Naive B cell (primary cell): Measurements from ENCODE around the gene SHISA8. TPM values are rescaled to one million over a fixed set of nuclear protein-coding genes. Genes with fewer than 3 reads are reported as not detected.
"Not testable (repeated sequence)": the region's sequence is repeated elsewhere in the genome, so short reads cannot be mapped to it uniquely, and the experiment has no call there.

Source experiments
- ATAC-seq, 2 donors: fragments of 150-1000 bp; cut with Tn5 transposase; 2 replicates each; pipeline ENCODE4 v1.10.0; 2021; ENCODE audit warnings: low read depth in 2 of 2, mild to moderate bottlenecking in 2 of 2, moderate library complexity in 2 of 2
- DNase-seq: peaks from one replicate; pipeline ENCODE4 v3.0.0; 2022
- H3K27ac Mint-ChIP-seq, 6 donors: one replicate each; pipeline ENCODE4 v1.8.0; 2020 to 2022; ENCODE audit warnings: mild to moderate bottlenecking in 6 of 6, mixed read lengths in 6 of 6, moderate library complexity in 5 of 6, inconsistent platforms in 2 of 6
- H3K27me3 Mint-ChIP-seq, 3 donors: one replicate each; pipeline ENCODE4 v1.8.0; 2021 to 2022; ENCODE audit warnings: mixed read lengths in 3 of 3, mild to moderate bottlenecking in 1 of 3
- H3K36me3 Mint-ChIP-seq, 2 donors: one replicate each; pipeline ENCODE4 v1.8.0; 2020 to 2022; ENCODE audit warnings: mixed read lengths in 2 of 2, inconsistent platforms in 1 of 2, mild to moderate bottlenecking in 1 of 2
- H3K4me1 Mint-ChIP-seq, 3 donors: one replicate each; pipeline ENCODE4 v1.8.0; 2020 to 2022; ENCODE audit warnings: mixed read lengths in 3 of 3, inconsistent platforms in 1 of 3, mild to moderate bottlenecking in 1 of 3, moderate library complexity in 1 of 3
- H3K4me3 Mint-ChIP-seq, 8 donors: one replicate each; pipeline ENCODE4 v1.8.0; 2020 to 2022; ENCODE audit warnings: mild to moderate bottlenecking in 8 of 8, mixed read lengths in 8 of 8, moderate library complexity in 8 of 8, inconsistent platforms in 2 of 8
- H3K9me3 Mint-ChIP-seq, 7 donors: one replicate each; pipeline ENCODE4 v1.8.0; 2020 to 2022; ENCODE audit warnings: mixed read lengths in 7 of 7, mild to moderate bottlenecking in 5 of 7, inconsistent platforms in 2 of 7, moderate library complexity in 1 of 7
- polyA plus RNA-seq, 6 donors: library from polyadenylated mRNA; unstranded; fragments of 300-500 nt; fragmentation: Illumina TruSeq; gene quantifications; one replicate each; pipeline ENCODE4 v1.2.3, GENCODE V29; 2021; ENCODE audit warnings: low read depth in 6 of 6

Gene SHISA8
- 1 to 10 TPM in 1 of 6 donors, under 1 TPM in 5; 0.28 to 1.7 (median 0.67) TPM for polyA plus RNA-seq

DNA sequence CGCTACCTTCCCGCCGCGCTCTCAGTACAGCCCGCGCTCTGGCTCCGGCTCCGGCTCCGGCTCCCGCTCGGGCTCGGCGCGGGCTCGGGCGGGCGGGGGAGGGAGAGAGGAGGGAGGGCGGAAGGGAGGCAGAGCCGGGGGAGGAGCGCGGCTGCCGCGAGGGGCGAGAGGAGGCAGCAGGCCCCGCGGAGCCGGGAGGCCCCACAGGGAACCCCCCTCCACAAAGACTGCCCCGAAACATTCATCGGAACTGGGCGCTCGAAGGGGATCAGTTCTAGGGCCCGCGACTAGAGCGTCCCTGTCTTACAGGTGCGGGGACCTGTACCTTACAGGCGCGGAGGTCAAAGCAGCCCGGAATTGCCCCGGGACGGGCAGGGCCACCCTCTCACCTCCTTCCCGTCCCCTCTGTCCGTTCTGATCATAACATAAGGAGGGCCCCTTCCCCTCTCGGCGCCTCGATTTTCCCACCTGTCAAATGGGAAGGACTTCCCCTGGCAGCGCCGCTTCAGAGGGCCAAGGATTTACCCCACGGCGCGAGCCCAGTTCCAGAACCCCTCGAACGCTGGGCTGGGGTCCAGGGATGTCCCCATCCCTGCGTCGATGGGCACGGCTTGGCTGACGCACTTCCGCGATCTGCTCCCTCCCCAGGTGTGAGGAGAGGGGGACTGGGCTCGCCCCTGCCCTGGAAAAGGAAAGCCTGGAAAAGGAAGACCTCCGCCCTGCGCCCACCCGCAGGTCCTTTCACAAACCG, at the start of gene SHISA8:
Gene SHISA8 (minus strand): TSS at position 40 of the 751 bp plus-strand sequence. CDS start 407 bp downstream, outside the sequence.
- Mint-ChIP-seq H3K36me3 (no peaks in the 10 kb centered on the region), H3K27ac (peak within 1 kb of the TSS; percentile 79 to 99 (median 88)), H3K4me3 (peak within 1 kb of the TSS; percentile 73 to 86 (median 78)), H3K9me3 (no peaks in the 10 kb centered on the region), H3K4me1 (peaks cover 45 to 70% (median 65%) of the 10 kb centered on the region in 3 donors), H3K27me3 (peaks cover 11 to 25% (median 15%) of the 10 kb centered on the region in 3 donors)
- no peak for DNase-seq
- peak; percentile 25 to 26 for ATAC-seq

DNA sequence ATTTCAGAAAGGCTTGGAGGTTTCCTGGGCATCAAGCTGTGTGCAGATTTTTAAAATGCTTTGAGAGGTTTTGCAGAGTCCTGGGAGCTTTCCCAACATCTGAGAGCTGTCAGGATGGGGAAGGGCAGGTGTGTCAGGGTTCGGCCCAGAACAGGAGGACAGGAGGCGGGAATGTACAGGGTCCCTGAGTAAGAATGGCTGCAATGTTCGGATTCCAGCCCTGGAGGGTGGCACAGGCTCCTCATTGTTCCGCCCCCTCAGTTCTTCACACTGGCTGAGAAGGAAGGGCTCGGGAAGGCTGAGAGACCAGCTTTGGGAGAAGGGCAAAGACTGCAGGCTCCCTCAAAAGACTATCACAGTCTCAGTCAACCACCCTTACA, 49.2 kb upstream of the SHISA8 start:
- Mint-ChIP-seq H3K27ac (no peak overlapping the region), H3K36me3 (no peaks in the 10 kb centered on the region), H3K4me1 (peaks cover 0 to 9% (median 4%) of the 10 kb centered on the region in 3 donors), H3K4me3 (no peak overlapping the region), H3K27me3 (peaks cover 0 to 5% (median 5%) of the 10 kb centered on the region in 3 donors), H3K9me3 (peaks cover 0 to 1% (median 0%) of the 10 kb centered on the region in 7 donors)
- ATAC-seq, result no peak
- no peak for DNase-seq

DNA sequence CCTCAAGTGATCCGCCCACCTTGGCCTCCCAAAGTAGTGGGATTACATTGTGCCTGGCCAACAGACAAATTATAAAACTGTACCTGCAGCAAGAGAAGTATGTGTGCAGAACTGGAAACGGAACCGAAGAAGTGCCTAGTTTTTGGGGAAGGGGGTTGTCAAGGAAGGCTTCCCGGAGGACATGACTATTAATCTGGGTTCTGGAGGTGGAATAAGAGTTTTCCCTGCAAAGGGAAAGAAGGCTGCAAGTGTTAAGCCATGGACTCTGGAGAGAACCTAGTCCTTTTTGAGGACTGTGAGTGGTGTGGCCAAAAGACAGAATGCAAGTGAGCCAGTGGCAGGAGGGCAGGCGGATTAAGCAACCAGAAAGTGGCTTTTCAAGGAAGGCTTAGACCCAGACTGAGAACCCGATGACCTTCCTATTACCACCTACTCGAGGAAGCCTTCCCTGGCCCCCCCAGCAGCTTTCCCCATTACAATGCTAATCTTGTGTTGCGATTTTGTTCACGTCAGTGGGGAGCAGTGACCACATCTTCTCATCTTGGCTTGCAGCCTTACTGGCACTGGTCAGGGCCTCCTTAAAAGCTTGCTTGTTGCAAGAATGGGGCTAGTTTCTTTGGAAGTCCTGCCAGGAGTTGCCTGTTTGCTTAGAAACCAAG, 48.7 kb upstream of the SHISA8 start:
- no peaks in the 10 kb centered on the region for H3K36me3 Mint-ChIP-seq
- ATAC-seq (no peak), DNase-seq (no peak)
- peaks cover 0 to 9% (median 4%) of the 10 kb centered on the region in 3 donors for H3K4me1 Mint-ChIP-seq
- peaks cover 0 to 1% (median 0%) of the 10 kb centered on the region in 7 donors for H3K9me3 Mint-ChIP-seq
- H3K27me3 Mint-ChIP-seq, result peaks cover 0 to 4% (median under 1%) of the 10 kb centered on the region in 3 donors
- H3K27ac Mint-ChIP-seq, result no peak overlapping the region
- no peak overlapping the region for H3K4me3 Mint-ChIP-seq

DNA sequence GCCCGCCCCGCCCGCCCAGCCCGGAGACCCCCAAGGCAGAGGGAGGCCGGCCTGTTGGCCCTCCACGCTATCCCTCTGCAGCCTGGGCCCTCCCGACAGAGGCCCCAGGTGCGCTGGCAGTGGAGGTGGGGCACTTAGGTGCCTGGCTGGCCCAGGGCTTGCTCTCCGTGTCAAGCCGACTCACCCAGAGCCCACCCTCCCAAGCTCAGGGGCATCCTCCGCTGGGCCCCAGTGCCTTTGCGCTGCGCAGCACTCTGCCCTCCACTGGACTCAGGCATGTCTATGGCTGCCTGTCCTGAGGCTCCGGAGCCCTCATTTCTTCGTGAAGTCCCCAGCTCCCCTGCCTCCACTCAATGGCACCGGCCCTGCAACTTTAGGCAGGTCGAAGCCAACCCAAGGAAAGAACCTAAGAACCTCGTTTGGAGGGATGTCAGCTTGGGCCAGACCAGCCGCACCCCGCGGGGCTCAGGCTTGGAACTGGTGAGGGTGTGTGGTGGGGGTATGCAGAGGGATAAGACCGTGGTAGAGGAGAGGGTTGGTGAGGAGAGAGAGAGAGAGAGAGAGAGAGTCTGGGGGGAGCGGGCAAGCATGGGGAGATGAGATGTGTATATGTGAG, 43.2 kb upstream of the SHISA8 start:
- Mint-ChIP-seq H3K9me3 (no peaks in the 10 kb centered on the region), H3K27me3 (peaks cover 0 to 11% (median 8%) of the 10 kb centered on the region in 3 donors), H3K4me3 (peak overlapping the region in 3 of 8 donors; percentile 29 to 49 (median 43)), H3K27ac (peak overlapping the region in 2 of 6 donors; percentile 14 to 62), H3K4me1 (peaks cover 4 to 18% (median 12%) of the 10 kb centered on the region in 3 donors), H3K36me3 (no peaks in the 10 kb centered on the region)
- DNase-seq (peak; percentile 21), ATAC-seq (peak; percentile 29 to 37)

DNA sequence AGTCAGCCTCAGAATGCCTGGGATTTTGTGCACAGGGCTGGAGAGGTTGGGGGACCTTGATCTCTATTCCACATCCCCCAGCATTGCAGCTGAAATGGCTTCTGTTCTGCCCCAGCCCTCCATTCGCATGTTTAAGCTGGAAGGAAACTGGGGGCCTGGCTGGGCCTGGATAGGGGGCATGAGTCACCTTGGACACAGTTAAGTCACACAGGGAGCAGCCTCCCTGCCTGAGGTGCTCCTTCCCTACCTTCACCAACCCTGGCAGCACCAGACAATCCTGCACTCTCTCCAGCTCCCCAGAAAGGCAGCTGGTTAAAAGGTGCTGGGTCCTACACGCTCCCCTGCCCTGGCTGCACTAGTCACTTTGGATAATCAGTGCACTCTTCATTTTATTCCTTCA, 37.8 kb upstream of the SHISA8 start:
- H3K4me3 Mint-ChIP-seq, result no peak overlapping the region
- H3K4me1 Mint-ChIP-seq, result peaks cover 28 to 37% (median 33%) of the 10 kb centered on the region in 3 donors
- H3K36me3 Mint-ChIP-seq, result no peaks in the 10 kb centered on the region
- H3K27me3 Mint-ChIP-seq, result peaks cover 0 to 5% (median under 1%) of the 10 kb centered on the region in 3 donors
- DNase-seq, result no peak
- no peaks in the 10 kb centered on the region for H3K9me3 Mint-ChIP-seq
- no peak overlapping the region for H3K27ac Mint-ChIP-seq
- no peak for ATAC-seq

DNA sequence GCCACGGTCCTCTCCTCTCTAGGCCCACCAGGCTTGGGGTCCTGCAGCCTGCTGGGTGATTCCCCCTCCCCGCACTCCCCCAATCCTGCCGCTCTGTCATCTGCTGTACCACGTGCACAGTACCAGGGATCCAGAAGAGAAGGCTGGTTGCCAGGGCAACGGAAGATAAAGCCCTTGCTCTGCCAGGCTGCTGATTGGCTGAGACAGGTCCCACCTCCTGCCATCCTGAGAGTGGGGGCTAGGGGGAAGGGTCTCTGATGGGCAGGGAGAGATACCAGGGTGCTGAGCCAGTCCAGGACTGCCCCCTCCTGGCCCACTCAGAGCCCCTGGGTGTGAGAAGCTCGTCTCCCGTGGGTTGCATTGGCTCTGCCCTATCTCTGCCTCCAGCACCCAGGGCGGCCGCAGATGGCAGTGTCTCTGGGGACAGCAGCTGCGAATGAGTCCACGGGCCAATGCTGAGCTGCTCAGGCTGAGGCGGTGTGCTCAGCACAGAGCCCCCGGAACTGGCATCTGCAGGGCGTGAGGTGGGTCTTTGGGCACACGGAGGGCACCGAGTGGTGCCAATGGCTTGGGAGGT, 37.1 kb upstream of the SHISA8 start, which contains the start of gene SMIM45:
Gene SMIM45 (plus strand): TSS at position 253 of the 577 bp plus-strand sequence.
- Mint-ChIP-seq H3K27me3 (no peaks in the 10 kb centered on the region), H3K4me3 (peak within 1 kb of the TSS in 3 of 8 donors; percentile 11 to 72 (median 41)), H3K36me3 (no peaks in the 10 kb centered on the region), H3K9me3 (no peaks in the 10 kb centered on the region), H3K27ac (peak within 1 kb of the TSS in 4 of 6 donors; percentile 28 to 81 (median 70)), H3K4me1 (peaks cover 26 to 37% (median 36%) of the 10 kb centered on the region in 3 donors)
- peak; percentile 85 to 92 for ATAC-seq
- DNase-seq, result peak; percentile 40

DNA sequence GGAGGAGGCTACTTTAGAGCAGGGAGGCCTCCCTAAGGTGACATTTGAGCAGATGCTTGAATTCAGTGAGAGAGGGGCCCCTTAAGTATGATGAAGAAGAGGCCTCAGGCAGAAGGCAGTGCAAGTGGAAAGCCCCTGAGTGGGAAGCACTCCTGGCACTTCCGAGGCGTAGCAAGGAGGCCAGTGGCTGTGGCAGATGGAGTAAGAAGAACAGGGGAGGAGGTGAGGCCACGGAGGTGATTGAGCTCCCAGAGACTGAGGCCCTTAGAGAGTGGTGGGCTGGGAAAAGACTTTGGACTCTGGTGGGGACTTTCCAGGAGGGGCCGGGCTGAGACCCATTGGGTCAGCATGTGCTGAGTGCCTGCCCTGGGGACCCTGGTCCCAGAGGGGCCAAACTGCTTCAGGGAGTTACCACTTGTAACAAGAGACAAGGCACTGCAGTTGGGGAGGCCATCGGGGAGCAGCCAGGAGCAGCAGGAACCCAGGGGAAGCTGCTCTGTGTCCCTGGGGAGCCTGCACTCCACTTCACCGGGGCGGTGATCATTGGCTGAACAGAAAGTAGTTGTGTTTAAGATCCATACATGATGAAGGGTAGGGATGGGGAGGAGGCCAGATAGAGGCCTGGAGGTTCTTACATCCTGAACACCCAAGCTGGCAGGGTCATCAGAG, 34.6 kb upstream of the SHISA8 start:
- Mint-ChIP-seq H3K4me3 (peak overlapping the region in 5 of 8 donors; percentile 18 to 86 (median 37)), H3K36me3 (no peaks in the 10 kb centered on the region), H3K4me1 (peaks cover 40 to 50% (median 47%) of the 10 kb centered on the region in 3 donors), H3K27ac (peak overlapping the region in 5 of 6 donors; percentile 29 to 77 (median 69)), H3K27me3 (peaks cover 0 to 6% (median 0%) of the 10 kb centered on the region in 3 donors), H3K9me3 (no peaks in the 10 kb centered on the region)
- ATAC-seq (no peak), DNase-seq (no peak)

DNA sequence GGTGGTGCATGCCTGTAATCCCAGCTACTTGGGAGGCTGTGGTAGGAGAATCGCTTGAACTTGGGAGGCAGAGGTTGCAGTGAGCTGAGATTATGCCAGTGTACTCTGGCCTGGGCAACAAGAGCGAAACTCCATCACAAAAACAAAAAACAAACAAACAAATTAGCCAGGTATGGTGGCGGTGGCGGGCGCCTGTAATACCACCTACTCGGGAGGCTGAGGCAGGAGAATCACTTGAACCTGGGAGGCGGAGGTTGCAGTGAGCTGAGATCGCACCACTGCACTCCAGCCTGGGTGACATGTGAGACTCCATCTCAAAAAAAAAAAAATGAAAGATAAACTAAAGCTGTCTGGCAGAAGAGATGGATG, 34.0 kb upstream of the SHISA8 start:
- not testable (repeated sequence) for H3K9me3 Mint-ChIP-seq, DNase-seq, H3K27me3 Mint-ChIP-seq, H3K36me3 Mint-ChIP-seq, ATAC-seq
- H3K27ac Mint-ChIP-seq, result peak overlapping the region in 2 of 6 donors; percentile 36 to 77
- peaks cover 40 to 50% (median 47%) of the 10 kb centered on the region in 3 donors for H3K4me1 Mint-ChIP-seq
- peak overlapping the region in 2 of 8 donors; percentile 46 to 86 for H3K4me3 Mint-ChIP-seq

DNA sequence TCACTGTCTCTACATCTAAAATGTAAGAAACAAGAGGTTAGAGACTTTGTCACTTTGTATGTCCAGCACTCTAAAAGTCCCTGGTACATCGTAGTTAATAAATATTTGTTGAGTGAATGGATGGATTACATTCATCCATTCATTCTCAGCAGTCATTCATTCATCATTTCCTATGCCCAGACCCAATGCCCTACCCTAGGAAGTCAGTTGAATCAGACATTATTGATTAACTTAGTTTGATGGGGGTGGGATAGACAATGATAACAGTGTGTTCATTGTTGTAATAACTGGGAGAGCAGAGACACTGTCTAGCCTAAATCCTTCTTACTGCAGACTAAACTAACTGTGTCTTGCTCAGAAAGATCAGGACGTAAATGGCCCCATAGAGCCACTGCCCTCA, 33.3 kb upstream of the SHISA8 start:
- Mint-ChIP-seq H3K27me3 (peaks cover 0 to 6% (median 0%) of the 10 kb centered on the region in 3 donors), H3K4me1 (peaks cover 40 to 50% (median 47%) of the 10 kb centered on the region in 3 donors), H3K4me3 (peak overlapping the region in 2 of 8 donors; percentile 25 to 87), H3K9me3 (no peaks in the 10 kb centered on the region), H3K36me3 (no peaks in the 10 kb centered on the region), H3K27ac (peak overlapping the region in 1 of 6 donors; percentile 56)
- ATAC-seq, result no peak
- no peak for DNase-seq

DNA sequence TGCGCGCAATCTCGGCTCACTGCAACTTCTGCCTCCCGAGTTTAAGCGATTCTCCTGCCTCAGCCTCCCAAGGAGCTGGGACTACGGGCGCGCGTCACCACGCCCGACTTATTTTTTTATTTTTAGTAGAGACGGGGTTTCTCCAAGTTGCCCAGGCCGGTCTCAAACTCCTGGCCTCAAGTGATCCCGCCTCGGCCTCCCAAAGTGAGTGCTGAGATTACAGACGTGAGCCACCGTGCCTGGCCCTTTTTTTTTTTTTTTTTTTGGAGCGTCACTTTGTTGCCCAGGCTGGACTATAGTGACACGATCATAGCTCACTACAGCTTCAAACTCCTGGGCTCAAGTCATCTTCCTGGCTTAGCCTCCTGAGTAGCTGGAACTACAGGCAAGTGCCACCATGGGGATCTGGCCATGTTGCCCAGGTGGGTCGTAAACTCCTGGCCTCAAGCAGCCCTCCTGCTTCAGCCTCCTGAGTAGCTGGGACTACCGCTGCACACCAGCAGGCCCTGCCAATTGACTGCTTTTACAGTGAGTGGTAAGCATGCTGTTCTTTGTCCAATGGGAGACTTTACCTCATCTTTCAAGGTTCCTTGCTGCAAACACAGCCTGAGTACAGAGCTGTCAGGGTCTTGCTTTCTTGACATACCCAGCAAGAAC, 32.7 kb upstream of the SHISA8 start:
- Mint-ChIP-seq H3K27ac (peak overlapping the region in 4 of 6 donors; percentile 47 to 94 (median 70)), H3K27me3 (peaks cover 0 to 6% (median 0%) of the 10 kb centered on the region in 3 donors), H3K9me3 (no peaks in the 10 kb centered on the region), H3K36me3 (no peaks in the 10 kb centered on the region), H3K4me3 (peak overlapping the region; percentile 5 to 96 (median 92)), H3K4me1 (peaks cover 40 to 50% (median 47%) of the 10 kb centered on the region in 3 donors)
- DNase-seq, result no peak
- ATAC-seq, result no peak

DNA sequence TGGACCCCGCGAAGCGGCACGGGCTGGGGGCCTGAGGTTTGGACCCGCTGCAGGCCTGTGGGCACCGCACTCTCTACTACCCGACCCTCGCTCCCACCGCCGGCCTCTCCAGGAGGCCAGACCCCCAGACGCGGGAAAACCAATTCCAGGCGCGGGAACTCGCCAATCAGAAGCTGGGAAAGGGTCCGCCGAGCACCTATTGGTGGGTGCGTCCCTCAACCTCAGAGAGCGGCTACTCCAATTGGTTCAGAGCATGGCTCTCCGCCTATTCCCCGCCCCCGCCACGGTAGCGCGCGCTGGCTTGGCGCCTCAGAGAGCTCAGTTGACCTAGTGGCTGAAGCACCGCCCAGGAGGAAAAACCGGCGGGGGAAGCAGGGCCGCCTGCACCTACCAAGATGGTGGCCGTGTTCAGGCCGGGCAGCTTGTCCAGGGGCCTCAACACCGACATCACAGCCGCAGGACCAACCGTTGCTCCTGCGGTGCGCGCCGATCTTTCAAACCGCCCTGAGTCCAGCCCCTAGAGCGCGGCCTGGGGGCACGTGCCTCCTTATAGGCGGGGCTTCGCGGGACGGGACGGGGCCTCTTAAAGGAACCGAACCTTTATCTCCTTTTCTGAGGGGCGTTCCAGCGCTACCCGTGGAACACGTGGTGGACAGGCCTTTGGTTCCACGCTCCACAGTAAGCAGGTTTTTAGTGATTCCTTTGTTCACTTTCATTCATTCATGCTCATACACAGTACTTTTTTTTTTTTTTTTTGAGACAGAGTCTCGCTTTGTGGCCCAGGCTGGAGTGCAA, 32.0 kb upstream of the SHISA8 start, which contains the start of gene CENPM:
Gene CENPM (minus strand): TSS at position 524 of the 795 bp plus-strand sequence. CDS start 76 bp downstream, at position 448.
- Mint-ChIP-seq H3K27me3 (peaks cover 0 to 6% (median 0%) of the 10 kb centered on the region in 3 donors), H3K4me3 (peak within 1 kb of the TSS; percentile 87 to 96 (median 94)), H3K27ac (peak within 1 kb of the TSS; percentile 66 to 94 (median 76)), H3K4me1 (peaks cover 33 to 44% (median 40%) of the 10 kb centered on the region in 3 donors), H3K36me3 (no peaks in the 10 kb centered on the region), H3K9me3 (no peaks in the 10 kb centered on the region)
- ATAC-seq, result peak; percentile 89 to 90
- DNase-seq, result peak; percentile 85
